Memory B cell (primary cell): Measurements from ENCODE around the gene SLC5A5.
A peak's percentile ranks its signal among the peaks of the same experiment; 100 is the strongest.

Experiments
- ATAC-seq: fragments of 150-1000 bp; cut with Tn5 transposase; 2 replicates; pipeline ENCODE4 v1.10.0; 2021; ENCODE audit warnings: low read depth, mild to moderate bottlenecking, moderate library complexity
- DNase-seq, 2 donors: peaks; one replicate each; pipeline ENCODE4 v3.0.0; 2022; ENCODE audit warnings: low spot score in 2 of 2
- H3K27ac Mint-ChIP-seq: one replicate; pipeline ENCODE4 v1.8.0; 2022; ENCODE audit warnings: mild to moderate bottlenecking, moderate library complexity, mixed read lengths
- H3K27me3 Mint-ChIP-seq: one replicate; pipeline ENCODE4 v1.8.0; 2022; ENCODE audit warnings: mixed read lengths
- H3K36me3 Mint-ChIP-seq: one replicate; pipeline ENCODE4 v1.8.0; 2022; ENCODE audit warnings: mild to moderate bottlenecking, mixed read lengths
- H3K4me1 Mint-ChIP-seq: one replicate; pipeline ENCODE4 v1.8.0; 2022; ENCODE audit warnings: mixed read lengths
- H3K4me3 Mint-ChIP-seq: one replicate; pipeline ENCODE4 v1.8.0; 2022; ENCODE audit warnings: mild to moderate bottlenecking, moderate library complexity, mixed read lengths
- H3K9me3 Mint-ChIP-seq: one replicate; pipeline ENCODE4 v1.8.0; 2022; ENCODE audit warnings: mixed read lengths

SLC5A5 gene

DNA sequence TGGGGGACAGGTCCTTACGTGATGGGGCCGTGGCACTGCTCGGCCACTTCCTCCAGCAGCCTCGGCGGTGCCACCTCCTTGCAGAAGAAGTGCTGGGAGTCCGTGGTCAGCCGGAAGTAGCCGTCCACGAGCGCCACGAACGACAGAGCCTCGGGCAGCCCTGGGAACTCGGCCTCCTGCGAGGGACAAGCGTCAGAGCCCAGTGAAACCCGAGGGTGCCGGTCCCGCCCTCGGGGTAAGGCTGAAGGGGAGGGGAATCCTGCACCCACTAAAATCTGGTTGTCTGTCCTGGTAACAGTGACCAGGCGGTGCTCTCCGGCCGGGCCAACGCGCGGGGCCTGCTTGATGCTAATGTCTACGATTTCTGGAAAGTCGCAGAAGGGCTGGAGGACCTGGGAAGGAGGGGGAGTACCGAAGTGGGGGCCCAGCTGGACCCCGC is 30.4 kb upstream of the SLC5A5 start:
- H3K9me3 Mint-ChIP-seq: no peaks in the 10 kb centered on the region
- H3K36me3 Mint-ChIP-seq: peaks cover 31% of the 10 kb centered on the region
- DNase-seq: no peak
- H3K4me1 Mint-ChIP-seq: peaks cover 16% of the 10 kb centered on the region
- H3K27me3 Mint-ChIP-seq: no peaks in the 10 kb centered on the region
- H3K4me3 Mint-ChIP-seq: no peak overlapping the region
- no peak overlapping the region for H3K27ac Mint-ChIP-seq
- ATAC-seq: no peak

DNA sequence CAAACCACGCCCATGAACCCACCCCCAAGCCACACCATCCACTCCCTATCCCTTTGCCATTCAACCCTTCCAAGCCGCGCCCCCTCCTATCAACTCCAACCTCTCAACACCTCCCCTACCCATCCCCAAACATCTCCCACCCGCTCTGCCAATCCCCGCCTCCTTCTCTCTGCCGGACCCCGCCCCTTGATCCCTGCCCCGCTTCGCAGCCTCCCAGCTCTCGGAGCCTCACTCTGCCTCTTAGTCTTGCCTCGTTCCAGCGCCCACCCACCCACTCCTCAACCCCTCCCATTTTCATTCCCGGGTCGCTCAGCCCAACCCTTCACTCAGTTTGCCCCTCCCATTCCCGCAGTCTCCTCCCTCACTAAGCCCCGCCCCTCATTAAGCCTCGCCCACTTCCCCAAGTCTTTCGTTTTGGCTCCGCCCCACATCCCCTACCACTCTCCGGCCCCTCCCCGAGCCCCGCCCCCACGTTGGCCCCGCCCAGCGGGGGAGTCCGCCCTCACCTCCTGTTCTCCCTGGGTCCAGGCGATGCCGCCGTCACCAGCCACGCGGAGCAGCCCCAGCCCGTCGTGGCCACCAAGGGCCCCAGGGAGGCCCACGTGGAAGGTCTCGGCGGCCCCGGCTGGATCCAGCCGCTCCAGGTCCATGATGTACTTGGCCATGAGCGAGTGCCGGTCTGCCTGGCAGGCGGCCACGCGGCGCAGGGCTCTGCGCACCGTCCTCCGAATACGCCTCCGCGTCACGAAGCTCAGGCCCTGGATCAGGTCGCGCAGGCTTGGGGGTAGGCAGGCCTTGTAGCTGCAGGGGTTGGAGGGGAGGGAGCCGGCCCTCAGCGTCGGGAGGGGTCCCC is 29.7 kb upstream of the SLC5A5 start:
- peaks cover 27% of the 10 kb centered on the region for H3K36me3 Mint-ChIP-seq
- DNase-seq: no peak
- H3K27ac Mint-ChIP-seq: no peak overlapping the region
- H3K4me1 Mint-ChIP-seq: peaks cover 16% of the 10 kb centered on the region
- H3K9me3 Mint-ChIP-seq: no peaks in the 10 kb centered on the region
- ATAC-seq: peak; percentile 45
- H3K4me3 Mint-ChIP-seq: no peak overlapping the region
- H3K27me3 Mint-ChIP-seq: no peaks in the 10 kb centered on the region

DNA sequence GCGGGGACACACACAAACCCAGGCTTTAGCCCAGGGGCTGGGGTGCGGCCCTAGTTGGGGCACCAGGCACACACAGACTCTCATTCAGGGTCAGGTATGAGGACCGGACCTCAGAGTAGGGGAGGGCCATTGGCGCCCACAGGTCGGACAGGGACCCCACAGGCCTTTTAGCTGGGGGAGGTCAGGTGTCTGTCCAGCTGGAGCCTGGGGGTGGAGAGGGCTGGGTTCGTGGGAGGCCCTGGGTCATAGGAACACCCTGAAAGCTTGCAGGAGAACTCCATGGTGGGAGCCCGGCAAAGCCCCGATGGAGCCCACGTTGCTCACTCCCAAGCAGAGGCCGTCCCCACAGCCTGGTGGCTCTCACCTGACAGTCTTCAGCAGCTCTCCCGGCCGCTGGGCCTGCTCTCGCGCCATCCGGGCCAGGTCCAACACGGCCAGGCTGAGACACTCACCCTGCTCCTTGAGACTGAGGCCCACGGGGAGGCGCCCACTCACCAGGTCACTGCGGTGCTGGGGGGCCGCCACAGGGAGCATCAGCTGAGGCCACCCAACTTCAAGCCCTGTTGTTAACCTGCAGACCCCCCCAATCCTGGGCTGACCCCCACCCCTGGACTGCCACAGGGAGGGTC is 29.0 kb upstream of the SLC5A5 start:
- peaks cover 16% of the 10 kb centered on the region for H3K4me1 Mint-ChIP-seq
- H3K9me3 Mint-ChIP-seq: no peaks in the 10 kb centered on the region
- H3K27me3 Mint-ChIP-seq: no peaks in the 10 kb centered on the region
- H3K4me3 Mint-ChIP-seq: no peak overlapping the region
- ATAC-seq (no peak), DNase-seq (no peak)
- no peak overlapping the region for H3K27ac Mint-ChIP-seq
- H3K36me3 Mint-ChIP-seq: peaks cover 25% of the 10 kb centered on the region

DNA sequence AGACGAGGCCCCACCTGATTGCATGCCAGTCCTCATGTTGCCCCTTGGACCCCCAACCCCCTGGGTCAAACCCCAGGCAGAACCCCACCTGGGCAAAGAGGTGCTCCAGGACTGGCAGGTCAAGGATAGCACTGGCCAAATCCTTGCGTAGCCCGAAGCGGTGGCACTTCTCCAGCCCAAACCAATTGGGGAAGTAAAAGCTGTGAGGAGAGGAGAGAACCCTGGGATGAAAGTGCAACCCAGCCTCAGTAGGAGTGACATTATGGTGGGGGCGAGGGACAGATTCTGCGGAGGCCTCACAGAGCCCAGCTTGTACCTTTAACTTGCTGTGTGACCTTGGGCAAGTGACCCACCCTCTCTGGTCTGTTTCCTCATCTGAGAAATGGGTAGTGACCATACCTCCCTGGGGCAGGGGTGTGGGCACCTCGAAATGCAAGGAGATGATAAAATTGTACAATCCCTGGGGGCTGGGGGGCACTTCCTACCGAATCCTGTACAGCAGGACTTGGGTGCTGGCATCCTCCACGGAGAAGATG is 28.4 kb upstream of the SLC5A5 start:
- Mint-ChIP-seq H3K9me3 (no peaks in the 10 kb centered on the region), H3K27ac (no peak overlapping the region), H3K27me3 (no peaks in the 10 kb centered on the region), H3K4me3 (no peak overlapping the region), H3K4me1 (peaks cover 16% of the 10 kb centered on the region), H3K36me3 (peaks cover 22% of the 10 kb centered on the region)
- no peak for ATAC-seq
- no peak for DNase-seq

DNA sequence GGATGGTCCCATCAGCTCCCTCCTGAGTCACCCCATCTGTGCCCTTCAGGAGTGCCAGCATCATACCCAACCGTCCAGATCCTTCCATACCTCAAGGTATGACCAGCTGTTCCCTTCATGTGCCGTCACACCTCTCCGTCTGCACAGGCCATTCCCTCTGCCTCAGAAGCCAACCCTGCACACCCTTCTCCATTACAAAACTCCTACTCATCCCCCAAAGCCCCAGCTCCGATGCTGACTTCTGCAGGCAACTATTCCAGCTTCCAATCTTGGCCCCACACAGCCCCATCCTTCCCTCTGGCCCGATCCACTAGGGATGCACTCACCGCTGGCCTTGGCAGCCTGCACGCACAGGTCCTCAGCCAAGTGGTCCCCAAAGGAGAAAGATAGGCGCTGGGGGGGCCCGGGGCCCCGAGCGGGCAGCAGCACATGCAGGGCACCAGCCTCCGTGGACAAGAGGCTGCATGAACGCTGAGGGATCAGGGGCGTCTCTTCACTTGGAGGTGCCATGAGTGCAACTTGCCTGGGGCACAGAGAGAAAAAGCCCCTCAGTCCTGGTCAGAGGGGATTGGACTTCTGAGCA is 27.7 kb upstream of the SLC5A5 start:
- no peak for ATAC-seq
- H3K4me1 Mint-ChIP-seq: peaks cover 21% of the 10 kb centered on the region
- no peak for DNase-seq
- H3K36me3 Mint-ChIP-seq: peaks cover 20% of the 10 kb centered on the region
- no peak overlapping the region for H3K4me3 Mint-ChIP-seq
- H3K27me3 Mint-ChIP-seq: no peaks in the 10 kb centered on the region
- no peaks in the 10 kb centered on the region for H3K9me3 Mint-ChIP-seq
- H3K27ac Mint-ChIP-seq: no peak overlapping the region

DNA sequence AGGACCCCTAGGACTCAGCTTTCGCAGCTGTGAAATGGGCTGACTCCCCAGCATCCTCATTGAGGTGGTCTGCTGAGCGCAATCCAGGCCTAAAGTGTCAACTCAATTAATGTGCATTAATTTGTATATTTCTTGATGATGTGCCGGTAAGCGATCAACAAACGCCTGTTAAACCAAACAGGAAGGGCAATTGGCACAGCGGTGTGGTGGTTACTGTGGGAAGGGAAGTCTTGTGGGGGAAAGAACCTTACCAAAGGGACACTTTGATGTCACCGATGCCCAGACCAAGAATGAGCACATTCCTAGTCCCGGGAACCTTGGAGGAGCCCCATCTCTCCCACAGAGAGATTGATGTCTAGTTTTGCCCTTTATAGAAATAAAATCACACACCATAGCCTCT is 25.6 kb upstream of the SLC5A5 start:
- Mint-ChIP-seq H3K4me1 (peaks cover 36% of the 10 kb centered on the region), H3K9me3 (no peaks in the 10 kb centered on the region), H3K36me3 (peaks cover 14% of the 10 kb centered on the region), H3K4me3 (peak overlapping the region; percentile 90), H3K27me3 (no peaks in the 10 kb centered on the region), H3K27ac (peak overlapping the region; percentile 93)
- ATAC-seq (no peak), DNase-seq (no peak)

DNA sequence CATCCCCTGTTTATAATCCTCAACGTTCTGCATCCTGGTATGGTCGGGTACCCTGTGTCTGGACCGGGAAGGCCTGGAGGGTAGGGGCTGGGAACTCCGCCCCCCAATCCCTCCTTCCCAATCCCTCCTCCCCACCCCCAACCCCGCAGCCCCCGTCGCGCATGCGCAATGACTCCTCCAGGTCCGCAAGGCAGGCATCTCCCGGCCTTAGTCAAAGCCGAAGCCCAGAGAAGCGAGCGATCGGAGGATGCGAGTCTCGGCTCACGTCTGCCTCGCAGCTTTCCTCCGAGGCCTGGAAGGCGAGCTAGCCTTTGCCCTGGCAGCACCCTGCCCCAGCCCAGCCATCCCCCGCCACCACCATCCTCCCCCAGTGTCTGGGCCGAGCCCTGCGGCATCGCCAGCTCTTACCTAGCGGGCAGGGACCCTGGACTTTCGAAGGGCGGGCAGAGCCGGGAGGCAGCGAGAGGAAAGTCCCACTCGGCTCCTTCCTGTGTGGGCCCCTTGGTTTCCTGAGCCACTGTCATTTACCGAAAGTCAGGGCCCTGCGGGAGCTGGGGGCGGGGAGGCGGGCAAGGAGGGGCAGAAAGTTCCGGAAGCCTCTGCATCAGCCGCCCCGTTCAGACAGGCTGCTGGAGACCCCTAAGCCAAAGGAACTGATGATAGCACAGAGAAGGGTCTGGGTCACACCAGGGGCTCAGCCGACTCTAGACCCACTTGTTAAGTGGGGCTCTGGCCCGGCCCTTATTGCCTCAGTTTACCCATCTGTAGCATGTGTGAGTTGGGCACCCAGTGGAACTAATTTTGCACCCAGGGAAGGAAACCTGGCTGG is 24.0 kb upstream of the SLC5A5 start, which contains the start of gene JAK3:
TSS of gene JAK3 (minus strand) at position 445 of the 829 bp plus-strand sequence. CDS start 3,565 bp downstream, outside the sequence.
- ATAC-seq (peak; percentile 80), DNase-seq (peak; percentile 66 to 70)
- Mint-ChIP-seq H3K36me3 (peaks cover 5% of the 10 kb centered on the region), H3K4me3 (peak within 1 kb of the TSS; percentile 90), H3K27ac (peak within 1 kb of the TSS; percentile 93), H3K27me3 (no peaks in the 10 kb centered on the region), H3K4me1 (peaks cover 42% of the 10 kb centered on the region), H3K9me3 (no peaks in the 10 kb centered on the region)

DNA sequence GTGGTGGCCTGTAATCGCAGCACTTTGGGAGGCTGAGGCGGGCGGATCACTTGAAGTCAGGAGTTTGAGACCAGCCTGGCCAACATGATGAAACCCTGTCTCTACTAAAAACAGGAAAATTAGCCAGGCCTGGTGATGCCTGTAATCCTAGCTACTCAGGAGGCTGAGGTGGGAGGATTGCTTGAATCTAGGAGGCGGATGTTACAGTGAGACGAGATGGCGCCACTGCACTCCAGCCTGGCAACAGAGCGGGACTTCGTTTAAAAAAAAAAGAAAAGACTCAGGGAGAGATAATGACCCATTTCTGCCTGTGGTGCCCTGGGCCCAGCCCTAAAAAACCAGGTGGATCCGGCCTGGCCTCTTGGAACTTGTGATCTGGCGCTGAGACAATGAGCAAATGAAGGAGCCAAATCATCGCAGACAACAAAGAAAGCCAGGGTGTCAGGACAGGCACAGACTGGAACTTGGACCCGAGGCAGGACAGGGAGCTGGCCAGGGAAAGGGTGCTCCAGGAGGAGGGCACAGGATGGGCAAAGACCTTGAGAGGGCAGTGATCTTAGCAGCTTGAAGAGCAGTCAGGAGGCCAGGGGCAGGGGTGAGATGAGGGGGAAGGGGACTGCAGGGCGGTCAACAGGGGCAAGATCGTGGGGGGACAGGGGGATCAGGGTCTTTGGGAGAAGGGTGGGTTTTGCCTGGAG is 23.0 kb upstream of the SLC5A5 start:
- Mint-ChIP-seq H3K4me1 (peaks cover 42% of the 10 kb centered on the region), H3K9me3 (no peaks in the 10 kb centered on the region), H3K27ac (peak overlapping the region; percentile 93), H3K27me3 (no peaks in the 10 kb centered on the region), H3K36me3 (peaks cover 5% of the 10 kb centered on the region), H3K4me3 (peak overlapping the region; percentile 90)
- ATAC-seq (no peak), DNase-seq (no peak)

DNA sequence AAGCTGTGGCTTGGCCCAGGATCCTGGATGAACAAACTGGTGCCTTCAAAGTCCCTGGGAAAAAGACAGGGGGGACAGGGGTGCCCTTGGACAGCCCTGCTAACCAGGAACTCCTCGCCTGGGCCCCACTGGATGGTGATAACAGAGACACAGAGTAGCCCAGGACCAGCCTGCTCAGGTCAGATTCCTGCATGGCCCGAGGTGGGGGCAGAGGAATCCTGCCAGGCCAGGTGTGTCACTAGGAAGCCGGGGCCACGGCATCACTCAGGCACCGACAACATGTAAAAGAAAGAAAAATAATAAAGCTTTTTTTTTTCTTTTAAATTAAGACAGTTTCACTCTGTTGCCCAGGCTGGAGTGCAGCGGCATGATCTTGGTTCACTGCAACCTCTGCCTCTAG is 17.7 kb upstream of the SLC5A5 start:
- DNase-seq (no peak), ATAC-seq (no peak)
- Mint-ChIP-seq H3K4me1 (peaks cover 26% of the 10 kb centered on the region), H3K27me3 (no peaks in the 10 kb centered on the region), H3K36me3 (peaks cover 1% of the 10 kb centered on the region), H3K27ac (no peak overlapping the region), H3K9me3 (no peaks in the 10 kb centered on the region), H3K4me3 (no peak overlapping the region)

DNA sequence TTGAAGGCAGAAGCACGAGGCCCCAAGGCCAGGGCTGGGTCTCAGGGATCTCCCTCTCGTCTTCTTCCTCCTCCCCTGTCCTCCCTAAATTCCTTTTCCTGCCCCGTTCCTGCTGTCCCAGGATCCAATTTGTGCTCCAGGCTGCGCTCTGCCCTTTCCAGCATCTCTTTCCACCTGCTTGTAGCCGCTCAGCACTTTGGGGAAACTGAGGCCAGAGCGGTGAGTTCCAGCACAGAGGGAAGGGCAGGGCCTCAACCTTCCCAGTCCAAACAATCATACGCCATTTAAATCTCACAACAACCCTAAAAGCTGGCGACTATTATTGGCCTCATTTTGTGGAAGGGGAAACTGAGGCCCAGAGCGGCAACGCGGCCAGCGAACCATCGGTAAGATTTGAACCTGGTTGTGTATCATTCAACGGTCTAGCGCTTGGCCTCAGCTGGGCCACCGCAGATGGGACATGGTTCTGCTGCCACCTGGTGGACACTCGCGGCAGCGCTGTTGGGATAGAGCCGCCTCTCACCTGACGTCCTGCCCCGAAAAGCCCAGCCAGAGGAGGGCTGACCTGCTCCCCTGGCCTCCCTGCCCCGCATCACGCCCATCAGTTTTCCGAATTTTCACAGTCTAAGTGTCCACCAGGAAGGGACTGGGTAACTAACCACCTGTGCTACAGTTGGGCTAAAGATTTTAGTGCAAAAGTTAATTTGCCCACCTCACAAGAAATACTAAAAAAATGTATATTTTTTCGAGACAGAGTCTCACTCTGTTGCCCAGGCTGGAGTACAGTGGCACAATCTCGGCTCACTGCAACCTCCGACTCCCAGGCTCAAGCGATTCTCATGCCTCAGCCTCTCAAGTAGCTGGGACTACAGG is 16.2 kb upstream of the SLC5A5 start:
- no peak overlapping the region for H3K4me3 Mint-ChIP-seq

DNA sequence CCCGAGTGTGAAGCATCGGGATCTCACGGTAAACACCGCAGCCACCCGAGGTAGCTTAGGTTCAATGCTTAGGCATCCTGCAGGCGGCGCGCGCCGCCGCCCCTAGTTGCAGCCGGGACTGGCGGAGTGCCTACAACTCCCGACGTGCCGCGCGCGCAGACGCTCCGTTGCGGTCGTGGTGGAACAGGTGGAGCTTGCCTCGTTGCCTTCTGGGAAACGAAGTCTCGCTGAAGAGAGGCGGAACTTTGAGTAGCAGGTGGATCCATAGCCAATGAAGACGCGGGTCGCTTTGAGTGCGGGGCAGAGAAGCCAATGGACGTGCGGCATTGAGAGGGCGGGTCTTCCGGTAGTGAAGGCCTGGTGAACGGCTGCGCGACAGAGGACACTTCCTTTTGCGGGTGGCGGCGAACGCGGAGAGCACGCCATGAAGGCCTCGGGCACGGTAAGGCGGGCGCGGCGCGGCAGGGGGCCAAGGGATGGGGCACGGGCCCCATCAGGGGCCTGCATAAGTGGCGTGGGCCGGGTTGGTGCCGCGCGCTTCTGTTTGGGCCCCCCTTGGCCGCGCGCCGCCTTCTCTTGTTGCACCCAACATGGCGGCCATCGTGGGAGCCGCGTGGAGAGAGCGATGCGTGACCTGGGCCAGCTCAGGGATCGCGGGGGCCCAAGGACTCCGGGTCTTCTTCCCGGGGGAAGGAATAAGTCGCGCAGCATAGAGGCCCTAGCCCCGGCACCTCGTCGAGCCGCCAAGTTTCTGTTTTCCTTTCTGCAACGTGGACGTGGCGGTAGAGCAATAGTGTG is 12.0 kb upstream of the SLC5A5 start, which contains the start of gene RPL18A:
TSS of gene RPL18A (plus strand) at position 378 of the 798 bp plus-strand sequence. CDS start at position 425, 47 bp downstream.
- Mint-ChIP-seq H3K4me3 (peak within 1 kb of the TSS; percentile 97), H3K4me1 (peaks cover 22% of the 10 kb centered on the region), H3K9me3 (no peaks in the 10 kb centered on the region), H3K27ac (peak within 1 kb of the TSS; percentile 90), H3K27me3 (no peaks in the 10 kb centered on the region), H3K36me3 (peaks cover 14% of the 10 kb centered on the region)
- peak; percentile 87 for ATAC-seq
- peak; percentile 86 to 95 for DNase-seq

More for the DNA sequence above, 16.2 kb upstream of the SLC5A5 start:
- H3K27me3 Mint-ChIP-seq: no peaks in the 10 kb centered on the region
- ATAC-seq: peak; percentile 16
- H3K36me3 Mint-ChIP-seq: peaks cover 1% of the 10 kb centered on the region
- peak; percentile 94 to 99 for DNase-seq
- no peaks in the 10 kb centered on the region for H3K9me3 Mint-ChIP-seq
- no peak overlapping the region for H3K27ac Mint-ChIP-seq
- peaks cover 15% of the 10 kb centered on the region for H3K4me1 Mint-ChIP-seq
